ENCODE data around the gene TTC7B.

- no peak for TF ChIP-seq CTCF (IDR thresholded peaks at IDR 0.05)
- TF ChIP-seq EZH2 (IDR thresholded peaks at IDR 0.05) = no peak
- TF ChIP-seq EZH2phosphoT487 (IDR thresholded peaks at IDR 0.05) = no peak
These were observed 240.9 kb downstream of the TTC7B start for GRCh38 chr14:90575336-90575735.

All from neural progenitor cell (in vitro differentiated cells).